IPS DF 4.7 (cell line): ENCODE data around the gene ABHD12B.

ENCODE experiments used
- DNase-seq: peaks from one replicate; pipeline ENCODE4 v3.0.0-alpha.2; 2013; ENCODE audit warnings: low spot score; ENCODE audit errors: extremely low read depth

ABHD12B gene, protein sequence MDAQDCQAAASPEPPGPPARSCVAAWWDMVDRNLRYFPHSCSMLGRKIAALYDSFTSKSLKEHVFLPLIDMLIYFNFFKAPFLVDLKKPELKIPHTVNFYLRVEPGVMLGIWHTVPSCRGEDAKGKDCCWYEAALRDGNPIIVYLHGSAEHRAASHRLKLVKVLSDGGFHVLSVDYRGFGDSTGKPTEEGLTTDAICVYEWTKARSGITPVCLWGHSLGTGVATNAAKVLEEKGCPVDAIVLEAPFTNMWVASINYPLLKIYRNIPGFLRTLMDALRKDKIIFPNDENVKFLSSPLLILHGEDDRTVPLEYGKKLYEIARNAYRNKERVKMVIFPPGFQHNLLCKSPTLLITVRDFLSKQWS

GRCh38 chr14:50871914-50872732 is at the start of gene ABHD12B:
Gene ABHD12B (plus strand): TSS chr14:50872053. CDS start chr14:50872175, 122 bp downstream.
- no peak for DNase-seq

GRCh38 chr14:50822501-50823042 is 49.3 kb upstream of the ABHD12B start:
- DNase-seq: no peak

- no peak for DNase-seq
These were observed 48.6 kb upstream of the ABHD12B start for GRCh38 chr14:50823051-50823761.

DNA sequence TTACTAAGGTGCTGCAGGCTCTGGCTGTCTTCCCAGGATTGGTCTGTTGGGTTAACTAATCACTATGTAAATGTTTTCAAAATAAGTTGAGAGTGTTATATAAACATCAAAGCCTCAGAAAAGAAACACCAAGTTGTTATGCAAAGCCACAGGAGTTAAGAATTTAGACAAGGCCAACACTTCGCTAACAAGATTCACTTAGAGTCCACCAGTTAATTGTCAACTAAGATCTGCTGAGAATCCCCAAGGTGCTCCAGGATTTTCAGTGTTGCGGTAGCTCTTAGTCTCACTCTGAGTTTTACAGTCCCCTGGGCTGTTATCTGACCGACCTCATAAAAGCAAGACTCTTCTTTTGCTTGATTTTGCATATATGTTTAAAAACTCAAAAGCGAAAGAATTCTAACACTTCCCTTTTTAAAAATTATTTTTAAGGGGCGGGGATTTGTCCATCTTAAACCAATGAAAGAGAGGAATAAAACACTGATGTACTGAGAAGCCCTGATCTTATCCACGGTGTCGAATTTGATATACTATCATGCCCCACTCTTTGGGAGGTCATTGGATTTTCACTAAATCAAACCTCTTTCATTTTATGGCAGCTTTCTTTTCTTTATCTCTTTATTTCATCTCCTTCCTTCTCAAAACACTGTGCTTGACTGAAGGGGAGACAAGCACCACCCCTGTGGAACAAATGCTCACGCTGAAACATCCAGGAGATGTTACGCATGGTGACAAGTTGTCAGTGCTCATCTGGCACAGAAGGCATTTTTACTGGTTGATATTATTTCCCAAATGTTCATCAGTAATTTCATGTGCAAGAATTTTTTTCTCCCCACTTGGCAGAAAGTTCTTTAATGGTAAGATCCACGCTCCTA is 47.9 kb upstream of the ABHD12B start:
- no peak for DNase-seq

GRCh38 chr14:50825307-50825706 is 46.5 kb upstream of the ABHD12B start:
- no peak for DNase-seq

GRCh38 chr14:50826681-50827080 is 45.2 kb upstream of the ABHD12B start:
- no peak for DNase-seq

- no peak for DNase-seq
These were observed 42.9 kb upstream of the ABHD12B start for GRCh38 chr14:50828721-50829488.

DNA sequence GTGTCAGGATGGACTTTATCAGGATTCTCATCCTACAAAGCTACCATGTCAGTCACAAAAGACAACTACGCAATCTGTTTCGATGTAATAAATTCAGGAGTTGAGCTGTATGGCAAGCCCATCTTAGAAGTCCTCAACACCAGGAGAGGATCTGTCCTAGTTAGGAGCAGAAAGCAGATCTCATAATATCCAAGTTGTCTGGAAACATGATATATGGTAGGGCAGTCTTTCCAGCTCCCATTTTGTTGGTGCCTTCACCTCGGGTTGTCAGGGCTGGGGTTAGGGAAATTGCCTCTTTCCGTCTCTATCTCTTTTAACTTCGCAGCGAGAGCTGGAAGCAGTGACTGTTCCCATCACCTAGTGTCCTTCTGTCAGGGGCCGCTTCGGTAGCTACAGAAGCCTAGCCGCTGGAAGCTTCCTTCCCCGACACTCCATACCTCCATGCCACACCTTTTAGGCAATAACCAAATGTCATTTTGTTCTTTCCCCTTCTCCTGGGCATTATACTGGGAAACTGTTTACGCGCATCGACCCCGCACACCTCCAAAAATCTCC is 42.3 kb upstream of the ABHD12B start:
- no peak for DNase-seq

DNA sequence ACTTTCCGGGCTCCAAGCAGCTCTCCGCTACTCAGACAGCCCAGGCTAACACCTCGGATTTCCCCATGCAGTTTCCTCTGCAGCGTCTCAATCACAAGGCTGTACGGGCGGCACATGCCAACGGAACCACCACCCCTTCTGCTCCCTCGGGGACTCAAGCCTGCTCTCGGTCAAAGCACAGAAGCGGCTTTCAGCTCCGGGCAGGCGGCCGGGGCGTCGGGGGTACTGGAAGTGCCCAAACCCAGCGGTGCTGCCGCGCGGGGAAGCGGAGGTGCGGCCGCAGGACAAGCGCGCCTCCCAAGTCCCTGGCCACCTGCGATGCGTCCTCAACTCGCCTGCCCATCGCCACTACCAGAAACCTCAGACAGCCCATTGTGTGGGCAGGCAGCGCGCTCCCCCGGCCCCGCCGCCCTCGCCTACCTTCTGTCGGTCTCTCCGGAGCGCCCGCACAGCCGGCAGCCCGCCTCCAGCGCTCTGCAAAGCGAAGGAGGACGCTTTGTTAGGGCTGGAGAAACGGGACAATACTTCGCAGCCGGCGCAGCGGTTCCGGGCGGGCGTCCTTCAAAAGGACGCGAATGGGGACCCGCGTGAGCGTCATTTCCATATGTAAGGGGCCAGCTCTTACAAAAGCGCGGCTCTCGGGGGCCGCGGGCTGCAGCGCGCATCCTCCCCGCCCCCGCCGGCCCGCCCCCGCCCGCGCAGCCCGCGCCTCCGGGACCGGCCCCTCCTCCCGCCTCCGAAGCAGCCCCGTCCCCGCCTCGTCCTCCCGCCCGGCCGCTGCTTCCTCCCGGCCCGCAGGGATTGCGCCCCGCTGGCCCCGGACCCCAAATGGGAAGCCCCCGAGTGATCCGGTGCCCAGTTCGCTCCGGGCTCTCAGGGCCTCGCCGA is 41.6 kb upstream of the ABHD12B start:
- no peak for DNase-seq

- no peak for DNase-seq
These were observed 40.7 kb upstream of the ABHD12B start, which contains the start of gene NIN for GRCh38 chr14:50830932-50831725. Gene NIN (minus strand): TSS chr14:50831162. CDS start chr14:50822056, 9,106 bp downstream.

- no peak for DNase-seq
These were observed 40.1 kb upstream of the ABHD12B start for GRCh38 chr14:50831726-50832168.

GRCh38 chr14:50832935-50833630 is 38.8 kb upstream of the ABHD12B start:
- no peak for DNase-seq

GRCh38 chr14:50834802-50835276 is 37.0 kb upstream of the ABHD12B start:
- DNase-seq: no peak

DNA sequence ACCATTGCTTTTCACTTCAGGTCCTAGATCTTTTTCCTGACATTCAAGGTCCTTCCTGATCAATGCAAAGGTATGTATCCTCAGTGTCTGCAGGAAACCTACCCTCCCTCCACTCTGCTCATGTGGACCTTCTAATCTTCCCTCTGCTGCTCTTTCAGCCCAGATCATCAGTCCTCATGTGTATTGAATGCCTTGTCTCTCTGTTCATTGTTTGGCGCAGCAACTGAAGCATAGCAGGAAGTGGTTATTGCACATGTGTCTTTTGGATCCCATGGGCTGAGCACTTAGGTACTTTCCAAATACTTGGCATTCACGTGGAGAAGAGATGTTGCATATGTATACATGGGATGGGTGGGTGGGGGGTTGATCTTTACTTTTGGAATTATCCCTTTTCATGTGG is 36.6 kb upstream of the ABHD12B start:
- DNase-seq: no peak

DNA sequence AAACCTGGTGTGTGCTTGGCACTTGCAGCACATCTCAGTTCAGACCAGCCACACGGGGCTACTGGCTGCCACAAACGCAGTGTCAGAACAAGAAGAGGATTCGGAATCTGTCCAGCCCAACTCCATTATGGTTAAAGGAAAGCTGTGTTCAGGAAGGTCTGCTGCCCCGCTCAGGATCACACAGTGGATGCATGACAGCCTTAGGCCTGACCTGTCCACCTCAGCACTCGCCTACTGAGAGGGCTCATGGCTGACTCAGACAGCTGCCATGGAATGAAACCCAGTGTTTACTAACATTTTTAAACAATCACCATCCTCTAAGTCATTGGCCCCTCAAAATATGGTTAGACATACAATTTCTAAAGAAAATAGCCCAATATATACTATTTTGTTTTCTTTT is 35.3 kb upstream of the ABHD12B start:
- DNase-seq: no peak

DNA sequence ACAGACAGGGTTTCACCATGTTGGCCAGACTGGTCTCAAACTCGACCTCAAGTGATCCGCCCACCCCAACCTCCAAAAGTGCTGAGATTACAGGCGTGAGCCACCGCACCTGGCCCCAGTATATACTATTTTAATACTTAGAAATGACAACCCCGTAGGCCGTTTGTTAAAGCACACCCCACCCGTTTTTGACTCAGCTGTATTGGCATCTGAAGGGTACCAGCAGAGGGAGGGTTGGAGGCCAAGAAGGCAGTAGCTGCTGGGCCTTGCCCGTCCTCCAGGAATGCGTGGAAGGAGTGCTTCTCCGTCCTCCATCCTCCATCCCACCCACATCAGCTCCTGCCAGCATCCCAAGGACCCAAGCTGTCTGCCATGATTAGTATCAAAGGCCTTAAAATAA is 34.6 kb upstream of the ABHD12B start:
- no peak for DNase-seq
